Progenitor cell of endocrine pancreas (in vitro differentiated cells): ENCODE data around the gene EIF4G1. TPM values are rescaled to one million over a fixed set of nuclear protein-coding genes. Genes with fewer than 3 reads are reported as not detected.

Experiments used
- DNase-seq: peaks from one replicate; pipeline ENCODE4 v3.0.0; 2021; ENCODE audit warnings: low spot score; ENCODE audit not compliant: unreplicated experiment
- H3K27ac Mint-ChIP-seq: 2 replicates; pipeline ENCODE4 v1.8.0; 2021; ENCODE audit warnings: mild to moderate bottlenecking, moderate library complexity, mixed read lengths
- H3K27me3 Mint-ChIP-seq: 2 replicates; pipeline ENCODE4 v1.8.0; 2021; ENCODE audit warnings: mixed read lengths
- H3K36me3 Mint-ChIP-seq: 2 replicates; pipeline ENCODE4 v1.8.0; 2022; ENCODE audit warnings: mixed read lengths; ENCODE audit not compliant: insufficient read depth
- H3K4me1 Mint-ChIP-seq: 2 replicates; pipeline ENCODE4 v1.8.0; 2021; ENCODE audit warnings: low read depth, mixed read lengths
- H3K4me3 Mint-ChIP-seq: 2 replicates; pipeline ENCODE4 v1.8.0; 2021; ENCODE audit warnings: low read depth, mild to moderate bottlenecking, moderate library complexity, mixed read lengths
- H3K9me3 Mint-ChIP-seq: 2 replicates; pipeline ENCODE4 v1.8.0; 2021; ENCODE audit warnings: low read depth, mixed read lengths
- total RNA-seq: library from RNA; stranded (reverse); gene quantifications from 2 replicates; pipeline ENCODE4 v1.2.1, GENCODE V29; 2021
- TF ChIP-seq, protein P1 (sequence below): fragments of 200-600 bp; sonication (generic); IDR thresholded peaks from one replicate; pipeline ENCODE4 v1.5.0; 2021; ENCODE audit warnings: antibody characterized with exemption, mild to moderate bottlenecking; ENCODE audit not compliant: unreplicated experiment

The EIF4G1 gene
- total RNA-seq, 1 donor from 2014 or later = 341 TPM

DNA sequence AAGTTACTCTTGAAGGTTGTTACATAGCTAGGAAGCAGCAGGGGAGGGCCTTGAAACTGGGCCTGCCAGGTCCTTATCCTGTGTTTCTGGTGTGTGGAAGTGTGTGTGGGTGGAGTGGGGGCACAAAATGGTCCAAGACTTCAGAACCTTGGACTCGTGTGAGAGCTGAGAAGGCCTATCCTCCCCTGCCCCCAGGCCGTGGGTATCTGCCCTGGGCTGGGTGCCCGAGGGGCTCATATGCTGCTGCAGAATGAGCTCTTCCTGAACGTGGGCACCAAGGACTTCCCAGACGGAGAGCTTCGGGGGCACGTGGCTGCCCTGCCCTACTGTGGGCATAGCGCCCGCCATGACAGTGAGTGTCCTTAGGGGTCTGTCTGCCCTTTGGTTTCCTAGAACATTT, 69.9 kb downstream of the EIF4G1 start:
- H3K36me3 Mint-ChIP-seq = no peaks in the 10 kb centered on the region
- peaks cover 35% of the 10 kb centered on the region for H3K27me3 Mint-ChIP-seq
- no peak for DNase-seq
- H3K4me1 Mint-ChIP-seq = peaks cover 1% of the 10 kb centered on the region
- H3K4me3 Mint-ChIP-seq = no peak overlapping the region
- H3K27ac Mint-ChIP-seq = no peak overlapping the region
- TF ChIP-seq, protein P1, sequence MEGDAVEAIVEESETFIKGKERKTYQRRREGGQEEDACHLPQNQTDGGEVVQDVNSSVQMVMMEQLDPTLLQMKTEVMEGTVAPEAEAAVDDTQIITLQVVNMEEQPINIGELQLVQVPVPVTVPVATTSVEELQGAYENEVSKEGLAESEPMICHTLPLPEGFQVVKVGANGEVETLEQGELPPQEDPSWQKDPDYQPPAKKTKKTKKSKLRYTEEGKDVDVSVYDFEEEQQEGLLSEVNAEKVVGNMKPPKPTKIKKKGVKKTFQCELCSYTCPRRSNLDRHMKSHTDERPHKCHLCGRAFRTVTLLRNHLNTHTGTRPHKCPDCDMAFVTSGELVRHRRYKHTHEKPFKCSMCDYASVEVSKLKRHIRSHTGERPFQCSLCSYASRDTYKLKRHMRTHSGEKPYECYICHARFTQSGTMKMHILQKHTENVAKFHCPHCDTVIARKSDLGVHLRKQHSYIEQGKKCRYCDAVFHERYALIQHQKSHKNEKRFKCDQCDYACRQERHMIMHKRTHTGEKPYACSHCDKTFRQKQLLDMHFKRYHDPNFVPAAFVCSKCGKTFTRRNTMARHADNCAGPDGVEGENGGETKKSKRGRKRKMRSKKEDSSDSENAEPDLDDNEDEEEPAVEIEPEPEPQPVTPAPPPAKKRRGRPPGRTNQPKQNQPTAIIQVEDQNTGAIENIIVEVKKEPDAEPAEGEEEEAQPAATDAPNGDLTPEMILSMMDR = no peak
- no peaks in the 10 kb centered on the region for H3K9me3 Mint-ChIP-seq

Other genes starting within 250 kb of the EIF4G1 start
- not detected in 2 replicates for gene HTR3E, start 217.5 kb upstream of the EIF4G1 start, total RNA-seq
- 45.4 and 45.7 TPM in 2 replicates for gene EIF2B5, start 179.2 kb upstream of the EIF4G1 start, total RNA-seq
- gene DVL3, start 159.2 kb upstream of the EIF4G1 start, total RNA-seq = 112 and 118 TPM in 2 replicates
- 213 and 223 TPM in 2 replicates for gene AP2M1, start 139.8 kb upstream of the EIF4G1 start, total RNA-seq
- 60.8 and 65.9 TPM in 2 replicates for gene ABCF3, start 128.4 kb upstream of the EIF4G1 start, total RNA-seq
- gene VWA5B2, start 85.0 kb upstream of the EIF4G1 start, total RNA-seq = 67.9 and 71.5 TPM in 2 replicates
- 34.5 and 35.3 TPM in 2 replicates for gene ALG3, start 65.6 kb upstream of the EIF4G1 start, total RNA-seq
- 3.9 and 4.5 TPM in 2 replicates for gene EEF1AKMT4, start 64.9 kb upstream of the EIF4G1 start, total RNA-seq
- gene CAMK2N2, start 53.1 kb upstream of the EIF4G1 start, total RNA-seq = 1.3 and 1.4 TPM in 2 replicates
- gene ECE2, start 38.6 kb upstream of the EIF4G1 start, total RNA-seq = not detected in 2 replicates
- gene PSMD2, start 15.4 kb upstream of the EIF4G1 start, total RNA-seq = 259 and 269 TPM in 2 replicates
- gene FAM131A, start 23.0 kb downstream of the EIF4G1 start, total RNA-seq = 15.4 and 17.3 TPM in 2 replicates
- gene CLCN2, start 47.0 kb downstream of the EIF4G1 start, total RNA-seq = 21.9 and 22.4 TPM in 2 replicates
- 89.3 and 90.5 TPM in 2 replicates for gene POLR2H, start 47.1 kb downstream of the EIF4G1 start, total RNA-seq
- 6.2 and 7.1 TPM in 2 replicates for gene THPO, start 63.6 kb downstream of the EIF4G1 start, total RNA-seq
- 10.2 and 13.0 TPM in 2 replicates for gene CHRD, start 65.4 kb downstream of the EIF4G1 start, total RNA-seq
- gene EPHB3, start 247.2 kb downstream of the EIF4G1 start, total RNA-seq = 11.7 and 13.4 TPM in 2 replicates